ENCODE results near the gene TOMM20.
"Not testable (repeated sequence)": the region's sequence is repeated elsewhere in the genome, so short reads cannot be mapped to it uniquely, and the experiment has no call there.

TOMM20 gene

GRCh38 chr1:235102259-235102582, 26.4 kb downstream of the TOMM20 start:
- no peak for DNase-seq (ENCODE audit: low read depth, low spot score)

GRCh38 chr1:235101558-235102258, 26.9 kb downstream of the TOMM20 start:
- DNase-seq (ENCODE audit: low read depth, low spot score) = no peak

- no peak for DNase-seq (ENCODE audit: low read depth, low spot score)
Observed at GRCh38 chr1:235100194-235100772, 28.4 kb downstream of the TOMM20 start.

- DNase-seq (ENCODE audit: low read depth, low spot score) = no peak
Observed at GRCh38 chr1:235098991-235099390, 29.6 kb downstream of the TOMM20 start.

GRCh38 chr1:235098547-235098946, 30.1 kb downstream of the TOMM20 start:
- DNase-seq (ENCODE audit: low read depth, low spot score) = no peak

GRCh38 chr1:235097501-235097900, 31.1 kb downstream of the TOMM20 start:
- not testable (repeated sequence) for DNase-seq (ENCODE audit: low read depth, low spot score)

GRCh38 chr1:235095938-235096562, 32.6 kb downstream of the TOMM20 start:
- DNase-seq (ENCODE audit: low read depth, low spot score) = no peak

GRCh38 chr1:235093696-235094592, 34.7 kb downstream of the TOMM20 start:
- DNase-seq (ENCODE audit: low read depth, low spot score) = no peak

- DNase-seq (ENCODE audit: low read depth, low spot score) = peak; percentile 75
Observed at GRCh38 chr1:235093013-235093695, 35.5 kb downstream of the TOMM20 start.

GRCh38 chr1:235092415-235092814, 36.2 kb downstream of the TOMM20 start:
- DNase-seq (ENCODE audit: low read depth, low spot score) = not testable (repeated sequence)

GRCh38 chr1:235092045-235092406, 36.6 kb downstream of the TOMM20 start:
- DNase-seq (ENCODE audit: low read depth, low spot score) = not testable (repeated sequence)

GRCh38 chr1:235091319-235092044, 37.2 kb downstream of the TOMM20 start:
- not testable (repeated sequence) for DNase-seq (ENCODE audit: low read depth, low spot score)

- DNase-seq (ENCODE audit: low read depth, low spot score) = peak; percentile 88
Observed at GRCh38 chr1:235090406-235091069, 38.1 kb downstream of the TOMM20 start.

- DNase-seq (ENCODE audit: low read depth, low spot score) = no peak
Observed at GRCh38 chr1:235088907-235089306, 39.7 kb downstream of the TOMM20 start.

GRCh38 chr1:235088430-235088829, 40.2 kb downstream of the TOMM20 start:
- DNase-seq (ENCODE audit: low read depth, low spot score) = no peak

GRCh38 chr1:235087906-235088305, 40.7 kb downstream of the TOMM20 start:
- DNase-seq (ENCODE audit: low read depth, low spot score) = no peak

GRCh38 chr1:235085411-235086117, 43.1 kb downstream of the TOMM20 start:
- not testable (repeated sequence) for DNase-seq (ENCODE audit: low read depth, low spot score)

- not testable (repeated sequence) for DNase-seq (ENCODE audit: low read depth, low spot score)
Observed at GRCh38 chr1:235080788-235081187, 47.8 kb downstream of the TOMM20 start.

GRCh38 chr1:235080297-235080657, 48.4 kb downstream of the TOMM20 start:
- not testable (repeated sequence) for DNase-seq (ENCODE audit: low read depth, low spot score)
